Natural killer cell (primary cell): ENCODE measurements around the gene TNFRSF12A. TPM values are rescaled to one million over a fixed set of nuclear protein-coding genes. Genes with fewer than 3 reads are reported as not detected.

Experiments used
- ATAC-seq, 3 donors: fragments of 150-1000 bp in 2 of 3; fragments of 200-7000 bp in 1 of 3; cut with Tn5 transposase; 1 replicate in 1 of 3; 2 replicates in 2 of 3; pipeline ENCODE4 v1.10.0; 2021; ENCODE audit warnings: mild to moderate bottlenecking in 2 of 3, moderate library complexity in 2 of 3
- DNase-seq, 2 donors: peaks; one replicate each; pipeline versions ENCODE4 v3.0.0 to v3.0.0-alpha.2; 2013 to 2021; ENCODE audit warnings: mixed read lengths in 1 of 2
- H3K27ac ChIP-seq: one replicate; pipeline ENCODE4 v1.5.1; 2013; ENCODE audit warnings: mild to moderate bottlenecking, low read length
- H3K27me3 ChIP-seq: one replicate; pipeline ENCODE4 v1.6.1; 2013; ENCODE audit warnings: low read length; ENCODE audit not compliant: control insufficient read depth, insufficient read depth
- H3K36me3 ChIP-seq: one replicate; pipeline ENCODE4 v1.6.1; 2013; ENCODE audit warnings: low read length; ENCODE audit not compliant: control insufficient read depth, insufficient read depth
- H3K4me1 ChIP-seq: one replicate; pipeline ENCODE4 v1.6.1; 2013; ENCODE audit warnings: low read length; ENCODE audit not compliant: control insufficient read depth, insufficient read depth
- H3K4me3 ChIP-seq: one replicate; pipeline ENCODE4 v1.5.1; 2013; ENCODE audit warnings: low read length
- H3K9me3 ChIP-seq: one replicate; pipeline ENCODE4 v1.6.1; 2013; ENCODE audit warnings: low read length; ENCODE audit not compliant: control insufficient read depth, insufficient read depth
- H3K27ac Mint-ChIP-seq, 2 donors: one replicate each; pipeline ENCODE4 v1.8.0; 2022; ENCODE audit warnings: mild to moderate bottlenecking in 2 of 2, mixed read lengths in 2 of 2, moderate library complexity in 1 of 2
- H3K27me3 Mint-ChIP-seq, 2 donors: one replicate each; pipeline ENCODE4 v1.8.0; 2022; ENCODE audit warnings: low read depth in 2 of 2, mixed read lengths in 2 of 2
- H3K36me3 Mint-ChIP-seq: one replicate; pipeline ENCODE4 v1.8.0; 2022; ENCODE audit warnings: mixed read lengths
- H3K4me1 Mint-ChIP-seq, 2 donors: one replicate each; pipeline ENCODE4 v1.8.0; 2022; ENCODE audit warnings: mixed read lengths in 2 of 2
- H3K4me3 Mint-ChIP-seq: one replicate; pipeline ENCODE4 v1.8.0; 2022; ENCODE audit warnings: mild to moderate bottlenecking, moderate library complexity, mixed read lengths
- H3K9me3 Mint-ChIP-seq, 2 donors: one replicate each; pipeline ENCODE4 v1.8.0; 2022; ENCODE audit warnings: mixed read lengths in 2 of 2
- WGBS: methylation state at CpG from one replicate; pipeline ENCODE4 v1.1.7; 2013; ENCODE audit warnings: missing lambda C conversion rate; ENCODE audit not compliant: insufficient coverage; 5-methylcytosine and 5-hydroxymethylcytosine counted together
- intact Hi-C: fragments of 100-400 bp; cut with micrococcal nuclease; formaldehyde crosslinking; loops from one replicate; pipeline ENCODE4 v1.14.2; 2022
- total RNA-seq, 4 donors: library from RNA; stranded (reverse); fragments of 120-200 nt in 1 of 4; gene quantifications; one replicate each; pipeline versions ENCODE4 v1.2.3 to v1.2.4, GENCODE V29; 2013 to 2022
- TF ChIP-seq, protein P1 (sequence below): fragments of 200-600 bp; IDR thresholded peaks from one replicate; pipeline ENCODE4 v1.8.0; 2022; ENCODE audit warnings: antibody characterized with exemption

Gene TNFRSF12A
- total RNA-seq, 3 donors from 2014 or later (not counting 1 experiment from before 2014, with no cell fraction given): 2.4 to 3.7 (median 3.1) TPM

- peaks cover 6% of the 10 kb centered on the region for H3K27me3 ChIP-seq
- no peak overlapping the region for H3K4me3 ChIP-seq
- WGBS: 88% methylated on average over 12 of the region's 12 CpGs
- no peaks in the 10 kb centered on the region for H3K9me3 ChIP-seq
- TF ChIP-seq, protein P1, sequence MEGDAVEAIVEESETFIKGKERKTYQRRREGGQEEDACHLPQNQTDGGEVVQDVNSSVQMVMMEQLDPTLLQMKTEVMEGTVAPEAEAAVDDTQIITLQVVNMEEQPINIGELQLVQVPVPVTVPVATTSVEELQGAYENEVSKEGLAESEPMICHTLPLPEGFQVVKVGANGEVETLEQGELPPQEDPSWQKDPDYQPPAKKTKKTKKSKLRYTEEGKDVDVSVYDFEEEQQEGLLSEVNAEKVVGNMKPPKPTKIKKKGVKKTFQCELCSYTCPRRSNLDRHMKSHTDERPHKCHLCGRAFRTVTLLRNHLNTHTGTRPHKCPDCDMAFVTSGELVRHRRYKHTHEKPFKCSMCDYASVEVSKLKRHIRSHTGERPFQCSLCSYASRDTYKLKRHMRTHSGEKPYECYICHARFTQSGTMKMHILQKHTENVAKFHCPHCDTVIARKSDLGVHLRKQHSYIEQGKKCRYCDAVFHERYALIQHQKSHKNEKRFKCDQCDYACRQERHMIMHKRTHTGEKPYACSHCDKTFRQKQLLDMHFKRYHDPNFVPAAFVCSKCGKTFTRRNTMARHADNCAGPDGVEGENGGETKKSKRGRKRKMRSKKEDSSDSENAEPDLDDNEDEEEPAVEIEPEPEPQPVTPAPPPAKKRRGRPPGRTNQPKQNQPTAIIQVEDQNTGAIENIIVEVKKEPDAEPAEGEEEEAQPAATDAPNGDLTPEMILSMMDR: no peak
- DNase-seq (no peak), ATAC-seq (no peak)
- H3K36me3 ChIP-seq: no peaks in the 10 kb centered on the region
- no peaks in the 10 kb centered on the region for H3K36me3 Mint-ChIP-seq
- peaks cover 11% of the 10 kb centered on the region for H3K4me1 ChIP-seq
- H3K27ac Mint-ChIP-seq: no peak overlapping the region
- H3K4me1 Mint-ChIP-seq: peaks cover 0 to 5% of the 10 kb centered on the region in 2 donors
- intact Hi-C loops: no loop called here
- peaks cover 0 to 5% of the 10 kb centered on the region in 2 donors for H3K27me3 Mint-ChIP-seq
- no peak overlapping the region for H3K4me3 Mint-ChIP-seq
- no peaks in the 10 kb centered on the region for H3K9me3 Mint-ChIP-seq
- H3K27ac ChIP-seq: no peak overlapping the region
These were observed 6.0 kb upstream of the TNFRSF12A start for GRCh38 chr16:3013998-3014690.

- H3K4me3 Mint-ChIP-seq: no peak overlapping the region
- H3K36me3 Mint-ChIP-seq: no peaks in the 10 kb centered on the region
- intact Hi-C loops: no loop called here
- no peak overlapping the region for H3K4me3 ChIP-seq
- TF ChIP-seq, protein P1: no peak
- no peak overlapping the region for H3K27ac Mint-ChIP-seq
- peaks cover 19% of the 10 kb centered on the region for H3K4me1 ChIP-seq
- DNase-seq (no peak), ATAC-seq (no peak)
- peaks cover 0 to 5% of the 10 kb centered on the region in 2 donors for H3K27me3 Mint-ChIP-seq
- peaks cover 3 to 8% of the 10 kb centered on the region in 2 donors for H3K4me1 Mint-ChIP-seq
- H3K36me3 ChIP-seq: no peaks in the 10 kb centered on the region
- 96% methylated on average over 6 of the region's 6 CpGs for WGBS
- H3K9me3 ChIP-seq: no peaks in the 10 kb centered on the region
- peaks cover 6% of the 10 kb centered on the region for H3K27me3 ChIP-seq
- H3K9me3 Mint-ChIP-seq: no peaks in the 10 kb centered on the region
- no peak overlapping the region for H3K27ac ChIP-seq
These were observed 5.2 kb upstream of the TNFRSF12A start for GRCh38 chr16:3014971-3015370.

DNA sequence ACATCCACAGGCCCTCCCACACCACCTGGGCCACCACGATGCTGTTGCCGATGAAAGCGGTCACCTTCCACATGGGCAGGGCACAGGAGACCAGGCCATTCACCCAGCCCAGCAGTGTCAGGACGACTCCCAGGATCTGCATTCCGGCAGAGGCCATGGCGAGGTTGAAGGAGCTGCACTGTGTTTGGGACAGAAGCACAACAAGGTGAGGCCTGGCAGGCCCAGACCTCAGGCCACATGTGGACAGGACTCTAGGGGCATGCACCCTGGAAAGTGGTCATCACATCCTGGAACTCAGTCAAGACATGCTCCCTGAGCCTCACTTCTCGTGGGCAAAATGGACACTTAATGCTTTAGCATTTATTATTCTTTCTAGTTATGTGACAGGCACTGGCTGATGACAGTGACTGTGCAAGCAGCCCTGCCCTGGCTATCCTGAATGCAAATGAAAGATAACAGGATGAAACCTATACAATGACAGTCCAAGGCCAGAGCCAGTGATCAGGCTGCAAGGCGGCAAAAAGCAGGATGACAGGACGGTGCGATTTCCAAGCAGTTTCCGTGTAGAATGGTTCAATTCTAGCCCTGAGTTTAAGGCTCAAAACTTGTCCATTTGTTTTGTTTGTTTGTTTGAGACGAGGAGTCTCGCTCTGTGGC is 4.2 kb upstream of the TNFRSF12A start:
- Histone ChIP-seq H3K9me3 (no peaks in the 10 kb centered on the region), H3K4me3 (no peak overlapping the region), H3K27ac (no peak overlapping the region), H3K4me1 (peaks cover 27% of the 10 kb centered on the region), H3K27me3 (peaks cover 6% of the 10 kb centered on the region), H3K36me3 (no peaks in the 10 kb centered on the region)
- ATAC-seq: no peak
- H3K4me3 Mint-ChIP-seq: no peak overlapping the region
- no peak overlapping the region for H3K27ac Mint-ChIP-seq
- WGBS: 95% methylated on average over 13 of the region's 13 CpGs
- H3K27me3 Mint-ChIP-seq: peaks cover 0 to 5% of the 10 kb centered on the region in 2 donors
- no peaks in the 10 kb centered on the region for H3K36me3 Mint-ChIP-seq
- TF ChIP-seq, protein P1: no peak
- H3K4me1 Mint-ChIP-seq: peaks cover 5 to 19% of the 10 kb centered on the region in 2 donors
- intact Hi-C loops: no loop called here
- no peak for DNase-seq
- no peaks in the 10 kb centered on the region for H3K9me3 Mint-ChIP-seq
